K562 (cell line): ENCODE results near the gene DYRK4. TPM values are rescaled to one million over a fixed set of nuclear protein-coding genes. Genes with fewer than 3 reads are reported as not detected.

Experiments
- CGGBP1 ChIP-seq: fragments of 250-450 bp; sonication (Bioruptor Pico); IDR thresholded peaks from 2 replicates; pipeline ENCODE4 v1.9.0; 2021; ENCODE audit warnings: mild to moderate bottlenecking
- CTBP1 ChIP-seq: fragments of 450-650 bp; IDR thresholded peaks from 2 replicates; pipeline ENCODE4 v1.6.1; 2016; ENCODE audit warnings: borderline replicate concordance
- ELF4 ChIP-seq: fragments of 450-650 bp; formaldehyde crosslinking; IDR thresholded peaks from 2 replicates; pipeline ENCODE4 v1.4.0; 2022; ENCODE audit warnings: missing genetic modification characterization
- HMG20A ChIP-seq: fragments of 450-650 bp; formaldehyde crosslinking; conservative IDR thresholded peaks from 2 replicates; pipeline ENCODE4 v1.4.0; 2020; ENCODE audit warnings: mild to moderate bottlenecking, mixed read lengths
- KLF10 ChIP-seq: fragments of 250-450 bp; sonication (Bioruptor Pico); IDR thresholded peaks from 2 replicates; pipeline ENCODE4 v1.6.1; 2021; ENCODE audit warnings: matching md5 sums
- NFE2L1 ChIP-seq: fragments of 450-650 bp; IDR thresholded peaks from 2 replicates; pipeline ENCODE4 v1.6.1; 2016; ENCODE audit warnings: missing genetic modification characterization, low read depth, mild to moderate bottlenecking, missing compliant biosample characterization, moderate library complexity, borderline replicate concordance
- PCBP1 ChIP-seq: fragments of 200-400 bp; formaldehyde crosslinking; IDR thresholded peaks from 2 replicates; pipeline ENCODE4 v1.6.1; 2018; ENCODE audit warnings: mild to moderate bottlenecking, low read depth, low read length; ENCODE audit not compliant: poor library complexity, severe bottlenecking
- PHTF2 ChIP-seq: fragments of 250-450 bp; sonication (Bioruptor Pico); IDR thresholded peaks from 2 replicates; pipeline ENCODE4 v1.5.0; 2021; ENCODE audit warnings: mild to moderate bottlenecking
- PURB ChIP-seq: sonication (generic); formaldehyde crosslinking; IDR thresholded peaks from 2 replicates; pipeline ENCODE4 v1.9.0; 2021; ENCODE audit warnings: low read depth, mild to moderate bottlenecking, missing genetic modification reagents
- PYGO2 ChIP-seq: fragments of 450-650 bp; IDR thresholded peaks from 2 replicates; pipeline ENCODE4 v1.6.1; 2016; ENCODE audit warnings: mild to moderate bottlenecking, missing genetic modification characterization, moderate library complexity, missing compliant biosample characterization
- TAF9B ChIP-seq: fragments of 450-650 bp; IDR thresholded peaks from 2 replicates; pipeline ENCODE4 v1.6.1; 2018; ENCODE audit warnings: mild to moderate bottlenecking; ENCODE audit not compliant: partially characterized antibody
- ZNF79 ChIP-seq: fragments of 250-450 bp; sonication (Bioruptor Pico); IDR thresholded peaks from 2 replicates; pipeline ENCODE4 v1.4.0; 2020; ENCODE audit warnings: low read depth, mild to moderate bottlenecking, moderate library complexity
- ZZZ3 ChIP-seq: fragments of 450-650 bp; IDR thresholded peaks from 2 replicates; pipeline ENCODE4 v1.6.1; 2016; ENCODE audit warnings: antibody characterized with exemption, mild to moderate bottlenecking, moderate library complexity
- polyA plus RNA-seq, 8 experiments: library from polyadenylated mRNA; depleted of rRNA in 4 of 8; stranded (reverse) in 5 of 8; unstranded in 3 of 8; fragments of >200 nt; fragmentation: Nextera tagmentation in 2 of 8; fragmentation: Illumina TruSeq in 1 of 8; extraction: Ambion mirVana in 2 of 8; extraction: Trizol in 1 of 8; gene quantifications; 2 replicates each; pipeline versions ENCODE4 v1.2.1 to v1.2.3, GENCODE V29; 2011 to 2014; ENCODE audit warnings: inconsistent platforms in 1 of 8, missing spikeins in 1 of 8
- total RNA-seq, 7 experiments: library from RNA; depleted of rRNA in 6 of 7; stranded (reverse); fragments of >200 nt in 6 of 7; fragmentation: Illumina TruSeq in 2 of 7; extraction: Trizol in 2 of 7; gene quantifications; 2 replicates each; pipeline versions ENCODE4 v1.2.1 to v1.2.3, GENCODE V29; 2011 to 2021; ENCODE audit warnings: low replicate concordance in 1 of 7
- TF ChIP-seq, protein P1 (sequence below): fragments of 250-450 bp; sonication (Bioruptor Pico); IDR thresholded peaks from 2 replicates; pipeline ENCODE4 v1.8.0; 2022; ENCODE audit warnings: moderate library complexity, mild to moderate bottlenecking, inconsistent platforms

Gene DYRK4
- total and polyA plus RNA-seq, 9 of the 15 experiments (the other 6 are each of a cell fraction or from before 2014, with no cell fraction given), result 13.4 to 37.4 (median 22.2) TPM

DNA sequence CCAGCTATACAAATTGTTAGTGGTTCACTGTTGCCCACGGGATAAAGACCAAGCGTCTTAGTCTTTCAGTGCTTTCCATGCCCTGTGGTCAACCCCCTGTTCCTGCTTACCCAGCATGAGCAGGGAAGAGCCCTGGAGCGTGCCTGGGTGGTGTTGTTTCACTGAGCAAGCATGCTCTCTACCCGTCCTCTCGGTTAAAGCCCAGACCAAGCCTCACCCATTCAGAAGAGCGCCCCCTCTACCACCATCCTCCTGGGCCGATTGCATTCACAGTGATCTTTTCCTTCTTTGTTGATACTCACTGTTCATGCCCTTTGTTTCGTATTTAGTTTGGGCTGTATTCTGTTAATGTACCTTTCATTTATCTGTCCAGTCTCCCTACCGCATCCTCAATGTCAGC is 25.1 kb downstream of the DYRK4 start (continued):
- TF ChIP-seq, protein P1, sequence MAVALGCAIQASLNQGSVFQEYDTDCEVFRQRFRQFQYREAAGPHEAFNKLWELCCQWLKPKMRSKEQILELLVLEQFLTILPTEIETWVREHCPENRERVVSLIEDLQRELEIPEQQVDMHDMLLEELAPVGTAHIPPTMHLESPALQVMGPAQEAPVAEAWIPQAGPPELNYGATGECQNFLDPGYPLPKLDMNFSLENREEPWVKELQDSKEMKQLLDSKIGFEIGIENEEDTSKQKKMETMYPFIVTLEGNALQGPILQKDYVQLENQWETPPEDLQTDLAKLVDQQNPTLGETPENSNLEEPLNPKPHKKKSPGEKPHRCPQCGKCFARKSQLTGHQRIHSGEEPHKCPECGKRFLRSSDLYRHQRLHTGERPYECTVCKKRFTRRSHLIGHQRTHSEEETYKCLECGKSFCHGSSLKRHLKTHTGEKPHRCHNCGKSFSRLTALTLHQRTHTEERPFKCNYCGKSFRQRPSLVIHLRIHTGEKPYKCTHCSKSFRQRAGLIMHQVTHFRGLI (CRISPR knock-in tag), result no peak
- TF ChIP-seq CGGBP1 (CRISPR knock-in tag) (no peak), CTBP1 (no peak), PYGO2 (tag) (no peak), ZZZ3 (no peak), ELF4 (CRISPR knock-in tag) (no peak), PCBP1 (no peak), KLF10 (no peak), HMG20A (no peak), NFE2L1 (tag) (no peak), ZNF79 (CRISPR knock-in tag) (no peak), TAF9B (no peak), PHTF2 (CRISPR knock-in tag) (no peak), PURB (CRISPR knock-in tag) (no peak)
